Nasal cavity respiratory epithelium epithelial cell of viscerocranial mucosa (primary cell): ENCODE data around the gene ZNF436. TPM values are rescaled to one million over a fixed set of nuclear protein-coding genes. Genes with fewer than 3 reads are reported as not detected.

ENCODE experiments used
- total RNA-seq: library from RNA; depleted of rRNA; stranded (reverse); fragments of >200 nt; gene quantifications from 2 replicates; pipeline ENCODE4 v1.2.3, GENCODE V29; 2014

The ZNF436 gene
- 25.6 and 62.0 TPM in 2 replicates for total RNA-seq

GRCh38 chr1:23369335-23370013, at the start of gene ZNF436:
ZNF436 (minus strand) TSS chr1:23369836; CDS start chr1:23368005, 1,831 bp downstream.

GRCh38 chr1:23344111-23344986, 25.3 kb downstream of the ZNF436 start, which contains the start of gene HNRNPR:
HNRNPR (minus strand) TSS chr1:23344284; CDS start chr1:23341008, 3,276 bp downstream.

Other genes starting within 250 kb of the ZNF436 start
- 32.5 and 69.3 TPM in 2 replicates for gene LUZP1, start 201.0 kb downstream of the ZNF436 start, total RNA-seq
- under 0.01 and 0.07 TPM in 2 replicates for gene HTR1D, start 152.3 kb downstream of the ZNF436 start, total RNA-seq
- 86.5 and 111 TPM in 2 replicates for gene HNRNPR, start 25.6 kb downstream of the ZNF436 start, total RNA-seq
- 2.1 and 19.4 TPM in 2 replicates for gene TCEA3, start 54.9 kb upstream of the ZNF436 start, total RNA-seq
- 2.7 and 10.5 TPM in 2 replicates for gene ASAP3, start 114.3 kb upstream of the ZNF436 start, total RNA-seq
- under 0.01 and 0.36 TPM in 2 replicates for gene E2F2, start 161.4 kb upstream of the ZNF436 start, total RNA-seq
- 20.5 and 38.9 TPM in 2 replicates for gene ID3, start 189.7 kb upstream of the ZNF436 start, total RNA-seq